Liver (tissue), 9 donors: Measurements from ENCODE around the gene SFXN2. TPM values are rescaled to one million over a fixed set of nuclear protein-coding genes. Genes with fewer than 3 reads are reported as not detected.

Experiments
- DNase-seq: peaks from one replicate; pipeline ENCODE4 v3.0.0-alpha.2; 2017; ENCODE audit warnings: low spot score
- H3K27ac ChIP-seq, 2 donors: one replicate each; pipeline ENCODE4 v1.7.0; 2013; ENCODE audit warnings: inconsistent platforms in 2 of 2, low read length in 2 of 2, control low read depth in 1 of 2, low read depth in 1 of 2, mild to moderate bottlenecking in 1 of 2
- H3K27me3 ChIP-seq, 4 donors: one replicate each; pipeline versions ENCODE4 v1.6.1 to v1.7.0; 2013; ENCODE audit warnings: low read length in 3 of 4, inconsistent platforms in 1 of 4, mild to moderate bottlenecking in 1 of 4, moderate library complexity in 1 of 4; ENCODE audit not compliant: control insufficient read depth in 4 of 4, insufficient read depth in 4 of 4
- H3K36me3 ChIP-seq, 4 donors: one replicate each; pipeline versions ENCODE4 v1.6.1 to v1.7.0; 2013; ENCODE audit warnings: low read length in 3 of 4, mild to moderate bottlenecking in 3 of 4, low read depth in 1 of 4, moderate library complexity in 1 of 4; ENCODE audit not compliant: control insufficient read depth in 4 of 4, insufficient read depth in 3 of 4
- H3K4me1 ChIP-seq, 4 donors: one replicate each; pipeline versions ENCODE4 v1.6.1 to v1.7.0; 2013; ENCODE audit warnings: low read length in 3 of 4, mild to moderate bottlenecking in 3 of 4, moderate library complexity in 1 of 4; ENCODE audit not compliant: control insufficient read depth in 4 of 4, insufficient read depth in 4 of 4
- H3K4me3 ChIP-seq, 3 donors: one replicate each; pipeline versions ENCODE4 v1.6.1 to v1.7.0; 2013; ENCODE audit warnings: low read length in 3 of 3, control low read depth in 1 of 3, low read depth in 1 of 3, mild to moderate bottlenecking in 1 of 3
- H3K9ac ChIP-seq, 2 donors: one replicate each; pipeline ENCODE4 v1.7.0; 2013; ENCODE audit warnings: low read length in 2 of 2, mild to moderate bottlenecking in 2 of 2, moderate library complexity in 2 of 2, control low read depth in 1 of 2, low read depth in 1 of 2
- H3K9me3 ChIP-seq, 4 donors: one replicate each; pipeline versions ENCODE4 v1.6.1 to v1.7.0; 2013; ENCODE audit warnings: low read length in 3 of 4; ENCODE audit not compliant: control insufficient read depth in 4 of 4
- ATF3 ChIP-seq: IDR thresholded peaks from 2 replicates; pipeline ENCODE4 v1.6.1; 2016; ENCODE audit warnings: antibody characterized with exemption
- CTCF ChIP-seq: fragments of 150-350 bp; IDR thresholded peaks from 2 replicates; pipeline ENCODE4 v1.5.1; 2017; ENCODE audit warnings: improper control_type of control experiment, low read depth, low read length; ENCODE audit not compliant: missing input control
- EGR1 ChIP-seq, 2 donors: IDR thresholded peaks; 2 replicates each; pipeline ENCODE4 v1.6.1; 2016 to 2018; ENCODE audit warnings: antibody characterized with exemption in 2 of 2, low read depth in 2 of 2
- FOXA1 ChIP-seq: IDR thresholded peaks from 2 replicates; pipeline ENCODE4 v1.6.1; 2016; ENCODE audit warnings: antibody characterized with exemption
- FOXA2 ChIP-seq: IDR thresholded peaks from 2 replicates; pipeline ENCODE4 v1.6.1; 2016; ENCODE audit warnings: antibody characterized with exemption
- GABPA ChIP-seq, 2 donors: IDR thresholded peaks in 1 of 2; conservative IDR thresholded peaks in 1 of 2; 2 replicates each; pipeline ENCODE4 v1.6.1; 2016; ENCODE audit warnings: antibody characterized with exemption in 2 of 2, mild to moderate bottlenecking in 1 of 2, moderate library complexity in 1 of 2
- HNF4A ChIP-seq, 2 donors: conservative IDR thresholded peaks; 2 replicates each; pipeline ENCODE4 v1.6.1; 2016; ENCODE audit warnings: antibody characterized with exemption in 2 of 2, mild to moderate bottlenecking in 2 of 2
- HNF4G ChIP-seq: IDR thresholded peaks from 2 replicates; pipeline ENCODE4 v1.6.1; 2016; ENCODE audit warnings: antibody characterized with exemption
- JUND ChIP-seq, 2 donors: IDR thresholded peaks; 2 replicates each; pipeline ENCODE4 v1.6.1; 2016; ENCODE audit warnings: antibody characterized with exemption in 2 of 2
- MAX ChIP-seq: IDR thresholded peaks from 2 replicates; pipeline ENCODE4 v1.6.1; 2016; ENCODE audit warnings: antibody characterized with exemption
- NR2F2 ChIP-seq: IDR thresholded peaks from 2 replicates; pipeline ENCODE4 v1.6.1; 2016; ENCODE audit warnings: antibody characterized with exemption
- RAD21 ChIP-seq, 2 donors: IDR thresholded peaks; 2 replicates each; pipeline ENCODE4 v1.6.1; 2016; ENCODE audit warnings: antibody characterized with exemption in 2 of 2, mild to moderate bottlenecking in 2 of 2
- REST ChIP-seq: IDR thresholded peaks from 2 replicates; pipeline ENCODE4 v1.6.1; 2016; ENCODE audit warnings: antibody characterized with exemption, mild to moderate bottlenecking
- RXRA ChIP-seq, 2 donors: IDR thresholded peaks; 2 replicates each; pipeline ENCODE4 v1.6.1; 2017 to 2018; ENCODE audit warnings: antibody characterized with exemption in 2 of 2, mild to moderate bottlenecking in 1 of 2
- SP1 ChIP-seq: IDR thresholded peaks from 2 replicates; pipeline ENCODE4 v1.6.1; 2018; ENCODE audit warnings: antibody characterized with exemption, mild to moderate bottlenecking
- TAF1 ChIP-seq: conservative IDR thresholded peaks from 2 replicates; pipeline ENCODE4 v1.6.1; 2016; ENCODE audit warnings: antibody characterized with exemption, mild to moderate bottlenecking
- YY1 ChIP-seq: IDR thresholded peaks from 2 replicates; pipeline ENCODE4 v1.6.1; 2016; ENCODE audit warnings: antibody characterized with exemption, mild to moderate bottlenecking
- ZBTB33 ChIP-seq: IDR thresholded peaks from 2 replicates; pipeline ENCODE4 v1.6.1; 2016; ENCODE audit warnings: antibody characterized with exemption
- WGBS: extraction: QIAGEN DNeasy Blood & Tissue Kit; methylation state at CpG from one replicate; pipeline ENCODE4 v1.1.7; 2013; 5-methylcytosine and 5-hydroxymethylcytosine counted together
- polyA plus RNA-seq, 2 donors: library from polyadenylated mRNA; stranded (reverse) in 1 of 2; unstranded in 1 of 2; fragments of 200-250 nt in 1 of 2; fragments of >200 nt in 1 of 2; fragmentation: Nextera tagmentation in 1 of 2; extraction: Ambion mirVana in 1 of 2; gene quantifications; one replicate each; pipeline versions ENCODE4 v1.2.1 to v1.2.3, GENCODE V29; 2013 to 2015
- total RNA-seq, 2 donors: library from RNA; depleted of rRNA; stranded (reverse); fragments of >200 nt; gene quantifications; one replicate each; pipeline ENCODE4 v1.2.3, GENCODE V29; 2014
- donor health status: healthy.
- donor health status: healthy.
- donor health status: healthy.
- donor health status: healthy.
- donor health status: healthy.

SFXN2 gene
- total and polyA plus RNA-seq, 4 donors, result 6.0 to 22.6 (median 17.7) TPM

GRCh38 chr10:102782673-102783551, 68.5 kb downstream of the SFXN2 start:
- peak in 1 of 2 donors; percentile 15 for TF ChIP-seq HNF4A (conservative IDR thresholded peaks at IDR 0.05)
- TF ChIP-seq NR2F2, result no peak
- peak in 1 of 2 donors; percentile 8 for TF ChIP-seq RXRA (IDR thresholded peaks at IDR 0.05)
- H3K27ac ChIP-seq, result peak overlapping the region; percentile 97
- H3K9ac ChIP-seq, result peak overlapping the region; percentile 54 to 87

GRCh38 chr10:102783568-102783967, 69.1 kb downstream of the SFXN2 start:
- H3K27ac ChIP-seq, result peak overlapping the region; percentile 97
- DNase-seq, result no peak
- no peak overlapping the region for H3K4me3 ChIP-seq
- WGBS, result 10% methylated on average over 1 of the region's 1 CpG
- H3K27me3 ChIP-seq, result no peaks in the 10 kb centered on the region
- H3K4me1 ChIP-seq, result peaks cover 36 to 50% (median 43%) of the 10 kb centered on the region in 4 donors
- H3K9me3 ChIP-seq, result no peaks in the 10 kb centered on the region
- peak overlapping the region in 1 of 2 donors; percentile 60 for H3K9ac ChIP-seq
- H3K36me3 ChIP-seq, result no peaks in the 10 kb centered on the region
- TF ChIP-seq ZBTB33, result no peak
- no peak for TF ChIP-seq JUND (IDR thresholded peaks at IDR 0.05)
- TF ChIP-seq CTCF, result peak; percentile 5
- no peak for TF ChIP-seq FOXA1
- TF ChIP-seq TAF1, result no peak
- no peak for TF ChIP-seq FOXA2
- no peak for TF ChIP-seq YY1
- TF ChIP-seq ATF3, result no peak
- peak; percentile 16 for TF ChIP-seq SP1
- TF ChIP-seq RXRA (IDR thresholded peaks at IDR 0.05), result no peak
- no peak for TF ChIP-seq GABPA (IDR thresholded peaks at IDR 0.05 in 1 of 2, conservative IDR thresholded peaks at IDR 0.05 in 1 of 2)
- TF ChIP-seq REST, result no peak
- TF ChIP-seq MAX, result no peak
- peak in 1 of 2 donors; percentile 16 for TF ChIP-seq HNF4A (conservative IDR thresholded peaks at IDR 0.05)
- TF ChIP-seq EGR1 (IDR thresholded peaks at IDR 0.05; ENCODE audit: low read depth in 2 of 2), result no peak
- no peak for TF ChIP-seq NR2F2
- TF ChIP-seq HNF4G, result no peak
- no peak for TF ChIP-seq RAD21 (IDR thresholded peaks at IDR 0.05)

More at GRCh38 chr10:102782673-102783551, 68.5 kb downstream of the SFXN2 start:
- WGBS, result 39% methylated on average over 18 of the region's 18 CpGs
- no peak overlapping the region for H3K4me3 ChIP-seq
- no peaks in the 10 kb centered on the region for H3K27me3 ChIP-seq
- DNase-seq, result no peak
- no peaks in the 10 kb centered on the region for H3K36me3 ChIP-seq
- H3K4me1 ChIP-seq, result peaks cover 36 to 50% (median 44%) of the 10 kb centered on the region in 4 donors
- no peaks in the 10 kb centered on the region for H3K9me3 ChIP-seq
